SK-N-SH (cell line): ENCODE data around the gene SYNE1.

Experiments
- TF ChIP-seq, protein P1 (sequence below): fragments of 200-600 bp; sonication (generic); IDR thresholded peaks from 2 replicates; pipeline ENCODE4 v1.6.1; 2017; ENCODE audit warnings: antibody characterized with exemption, mild to moderate bottlenecking, moderate library complexity
- TF ChIP-seq, protein P2 (sequence below): IDR thresholded peaks from 2 replicates; pipeline ENCODE4 v1.6.1; 2012; ENCODE audit warnings: mild to moderate bottlenecking, low read depth, low read length, moderate library complexity

- TF ChIP-seq, protein P1, sequence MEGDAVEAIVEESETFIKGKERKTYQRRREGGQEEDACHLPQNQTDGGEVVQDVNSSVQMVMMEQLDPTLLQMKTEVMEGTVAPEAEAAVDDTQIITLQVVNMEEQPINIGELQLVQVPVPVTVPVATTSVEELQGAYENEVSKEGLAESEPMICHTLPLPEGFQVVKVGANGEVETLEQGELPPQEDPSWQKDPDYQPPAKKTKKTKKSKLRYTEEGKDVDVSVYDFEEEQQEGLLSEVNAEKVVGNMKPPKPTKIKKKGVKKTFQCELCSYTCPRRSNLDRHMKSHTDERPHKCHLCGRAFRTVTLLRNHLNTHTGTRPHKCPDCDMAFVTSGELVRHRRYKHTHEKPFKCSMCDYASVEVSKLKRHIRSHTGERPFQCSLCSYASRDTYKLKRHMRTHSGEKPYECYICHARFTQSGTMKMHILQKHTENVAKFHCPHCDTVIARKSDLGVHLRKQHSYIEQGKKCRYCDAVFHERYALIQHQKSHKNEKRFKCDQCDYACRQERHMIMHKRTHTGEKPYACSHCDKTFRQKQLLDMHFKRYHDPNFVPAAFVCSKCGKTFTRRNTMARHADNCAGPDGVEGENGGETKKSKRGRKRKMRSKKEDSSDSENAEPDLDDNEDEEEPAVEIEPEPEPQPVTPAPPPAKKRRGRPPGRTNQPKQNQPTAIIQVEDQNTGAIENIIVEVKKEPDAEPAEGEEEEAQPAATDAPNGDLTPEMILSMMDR = no peak
- TF ChIP-seq, protein P2, sequence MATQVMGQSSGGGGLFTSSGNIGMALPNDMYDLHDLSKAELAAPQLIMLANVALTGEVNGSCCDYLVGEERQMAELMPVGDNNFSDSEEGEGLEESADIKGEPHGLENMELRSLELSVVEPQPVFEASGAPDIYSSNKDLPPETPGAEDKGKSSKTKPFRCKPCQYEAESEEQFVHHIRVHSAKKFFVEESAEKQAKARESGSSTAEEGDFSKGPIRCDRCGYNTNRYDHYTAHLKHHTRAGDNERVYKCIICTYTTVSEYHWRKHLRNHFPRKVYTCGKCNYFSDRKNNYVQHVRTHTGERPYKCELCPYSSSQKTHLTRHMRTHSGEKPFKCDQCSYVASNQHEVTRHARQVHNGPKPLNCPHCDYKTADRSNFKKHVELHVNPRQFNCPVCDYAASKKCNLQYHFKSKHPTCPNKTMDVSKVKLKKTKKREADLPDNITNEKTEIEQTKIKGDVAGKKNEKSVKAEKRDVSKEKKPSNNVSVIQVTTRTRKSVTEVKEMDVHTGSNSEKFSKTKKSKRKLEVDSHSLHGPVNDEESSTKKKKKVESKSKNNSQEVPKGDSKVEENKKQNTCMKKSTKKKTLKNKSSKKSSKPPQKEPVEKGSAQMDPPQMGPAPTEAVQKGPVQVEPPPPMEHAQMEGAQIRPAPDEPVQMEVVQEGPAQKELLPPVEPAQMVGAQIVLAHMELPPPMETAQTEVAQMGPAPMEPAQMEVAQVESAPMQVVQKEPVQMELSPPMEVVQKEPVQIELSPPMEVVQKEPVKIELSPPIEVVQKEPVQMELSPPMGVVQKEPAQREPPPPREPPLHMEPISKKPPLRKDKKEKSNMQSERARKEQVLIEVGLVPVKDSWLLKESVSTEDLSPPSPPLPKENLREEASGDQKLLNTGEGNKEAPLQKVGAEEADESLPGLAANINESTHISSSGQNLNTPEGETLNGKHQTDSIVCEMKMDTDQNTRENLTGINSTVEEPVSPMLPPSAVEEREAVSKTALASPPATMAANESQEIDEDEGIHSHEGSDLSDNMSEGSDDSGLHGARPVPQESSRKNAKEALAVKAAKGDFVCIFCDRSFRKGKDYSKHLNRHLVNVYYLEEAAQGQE = no peak
These were observed 537.5 kb downstream of the SYNE1 start for GRCh38 chr6:152099446-152100182.
